ENCODE measurements around the gene OLFML3.

GRCh38 chr1:114023377-114023776 is 44.1 kb downstream of the OLFML3 start:
- TF ChIP-seq CTCF (IDR thresholded peaks at IDR 0.05) (no peak), POLR2A (IDR thresholded peaks at IDR 0.05) (no peak)

All from uterus (tissue), 2 donors.